OCI-LY1 (cell line): ENCODE data around the gene ERAP2.

Experiments used
- CTCF ChIP-seq: fragments of 200-600 bp; sonication (generic), shearing (Covaris generic); IDR thresholded peaks from 2 replicates; pipeline ENCODE4 v1.5.1; 2017; ENCODE audit warnings: mild to moderate bottlenecking, antibody characterized with exemption, low read length, moderate library complexity, mixed read lengths
- EZH2 ChIP-seq: fragments of 200-600 bp; sonication (generic), shearing (Covaris generic); IDR thresholded peaks from 2 replicates; pipeline ENCODE4 v1.8.0; 2017; ENCODE audit warnings: borderline replicate concordance, mixed run types, mild to moderate bottlenecking, antibody characterized with exemption, low read length, moderate library complexity, mixed read lengths

GRCh38 chr5:96868603-96869371 lies 7.5 kb upstream of the ERAP2 start:
- TF ChIP-seq CTCF (peak; percentile 98), EZH2 (no peak)
